CD1c-positive myeloid dendritic cell (primary cell): ENCODE results near the gene PGLYRP4.
A peak's percentile ranks its signal among the peaks of the same experiment; 100 is the strongest.

ENCODE experiments used
- DNase-seq: peaks from one replicate; pipeline ENCODE4 v3.0.0-alpha.2; 2016; ENCODE audit errors: extremely low spot score

The PGLYRP4 gene, protein sequence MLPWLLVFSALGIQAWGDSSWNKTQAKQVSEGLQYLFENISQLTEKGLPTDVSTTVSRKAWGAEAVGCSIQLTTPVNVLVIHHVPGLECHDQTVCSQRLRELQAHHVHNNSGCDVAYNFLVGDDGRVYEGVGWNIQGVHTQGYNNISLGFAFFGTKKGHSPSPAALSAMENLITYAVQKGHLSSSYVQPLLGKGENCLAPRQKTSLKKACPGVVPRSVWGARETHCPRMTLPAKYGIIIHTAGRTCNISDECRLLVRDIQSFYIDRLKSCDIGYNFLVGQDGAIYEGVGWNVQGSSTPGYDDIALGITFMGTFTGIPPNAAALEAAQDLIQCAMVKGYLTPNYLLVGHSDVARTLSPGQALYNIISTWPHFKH

DNA sequence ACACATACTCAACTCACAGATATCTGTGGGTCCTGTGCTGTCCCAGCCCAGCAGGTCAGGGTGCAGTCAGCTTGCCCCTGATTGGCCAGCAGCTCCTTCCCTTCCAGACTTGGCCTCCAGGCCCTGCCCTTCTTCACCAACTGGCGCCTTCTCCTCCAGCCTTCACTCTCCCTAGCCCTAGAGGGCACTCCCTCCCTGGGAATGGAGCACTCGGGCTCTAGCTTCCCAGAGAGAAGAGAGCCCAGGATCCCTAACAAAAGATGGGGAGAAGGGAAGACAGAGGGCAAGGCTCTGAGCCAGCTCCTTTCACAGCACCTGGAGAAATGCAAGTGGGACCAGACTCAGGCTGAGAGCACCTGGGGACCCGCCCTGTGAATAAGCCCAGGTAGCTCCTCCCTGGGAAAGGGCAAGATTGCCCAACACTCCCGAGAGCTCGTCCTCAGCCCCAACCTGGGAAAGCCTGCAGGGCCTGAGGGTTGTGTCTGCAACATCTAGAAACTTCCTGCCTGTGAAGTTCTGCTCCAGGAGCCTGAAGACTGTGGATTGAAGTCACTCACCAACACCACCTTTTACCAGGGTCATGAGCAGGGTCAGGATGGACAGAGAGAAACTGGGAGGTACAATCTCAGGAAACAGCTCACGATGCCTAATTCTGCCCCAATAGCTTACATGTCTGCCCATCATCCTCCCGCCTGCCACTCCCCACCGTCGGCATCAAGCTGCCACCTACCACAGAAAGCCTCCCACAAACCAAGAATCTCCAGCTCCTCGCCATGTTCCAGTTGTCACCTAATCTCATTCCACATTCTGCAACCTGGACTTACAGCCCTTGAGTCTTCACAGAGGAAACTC is at the start of gene PGLYRP4:
Gene PGLYRP4, minus strand, starts transcription at position 331 of the 852 bp plus-strand sequence. CDS start 909 bp downstream, outside the sequence.
- DNase-seq = no peak

DNA sequence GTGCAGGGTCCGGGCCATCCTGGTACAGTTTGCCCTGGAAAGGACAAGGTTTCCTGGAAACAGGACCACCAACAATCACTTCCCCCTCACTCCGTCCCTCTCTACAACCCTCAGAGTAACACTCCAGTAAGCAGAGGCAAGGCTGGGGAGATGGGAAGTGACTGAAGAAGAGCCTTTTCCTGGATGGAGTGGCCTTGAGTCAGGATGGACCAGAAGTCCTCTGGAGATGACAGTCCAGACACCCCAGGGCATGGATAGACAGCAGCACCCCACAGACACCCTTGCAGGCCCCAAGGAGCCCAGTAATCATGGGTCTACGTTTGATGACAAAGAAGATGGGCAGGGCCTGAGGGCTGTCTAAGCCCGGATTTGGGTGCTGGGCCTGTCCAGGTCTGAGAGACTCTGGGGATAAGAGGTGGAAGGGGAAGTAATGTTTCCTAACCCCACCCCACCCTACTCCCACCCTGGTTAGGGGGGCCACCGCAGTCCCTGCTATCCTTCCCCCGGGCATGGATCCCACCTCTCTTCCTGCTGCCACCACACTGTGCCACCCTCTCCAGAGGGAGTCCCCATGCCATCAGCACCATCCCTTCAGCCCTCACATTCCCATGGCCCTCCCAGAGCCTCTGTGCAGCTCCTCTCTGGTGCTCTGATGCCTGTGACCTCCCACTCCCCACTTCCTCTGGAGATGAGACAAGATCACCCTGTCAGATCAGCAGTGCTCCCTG is 49.4 kb upstream of the PGLYRP4 start:
- no peak for DNase-seq

DNA sequence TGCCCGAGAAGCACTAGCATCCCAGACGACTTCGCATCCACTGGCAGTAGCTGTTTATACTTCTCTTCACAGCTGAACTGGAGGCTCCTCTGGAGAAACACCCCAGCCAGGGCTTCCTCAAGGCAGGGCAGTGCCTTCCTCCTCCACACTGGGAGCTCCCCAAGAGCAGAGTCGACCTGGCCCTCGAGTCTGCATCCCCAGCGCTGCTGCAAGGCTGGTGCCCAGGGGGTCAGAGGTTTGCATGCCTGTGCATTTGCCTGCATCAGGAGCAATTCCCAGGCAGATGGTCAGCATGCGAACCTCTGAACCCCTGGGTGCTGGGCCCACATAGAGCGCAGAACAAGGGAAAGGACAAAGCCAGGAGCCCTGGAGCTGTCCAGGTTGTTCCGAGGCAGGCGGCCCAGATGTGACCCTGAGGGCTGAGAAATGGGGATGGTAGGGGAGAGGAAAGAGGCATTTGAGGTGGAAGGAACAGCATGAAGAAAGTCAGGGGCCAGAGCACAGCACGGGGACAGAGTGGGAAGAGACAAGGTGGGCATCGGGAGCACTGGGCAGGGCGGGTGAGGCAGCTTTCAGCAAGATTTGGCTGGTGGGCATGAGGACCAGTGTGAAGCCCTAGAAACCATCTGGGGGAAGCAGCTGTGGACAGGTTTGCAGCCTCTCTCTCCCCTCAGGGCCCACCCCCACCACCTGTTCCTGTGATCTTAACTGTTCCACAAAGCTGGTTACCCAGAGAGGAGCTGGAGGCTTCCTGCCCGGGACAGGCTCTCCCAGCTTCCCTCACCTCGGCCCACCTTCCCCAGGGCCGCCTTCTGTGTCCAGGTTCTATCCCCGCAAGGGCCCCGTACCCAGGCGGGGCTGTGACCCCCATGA is 48.6 kb upstream of the PGLYRP4 start:
- no peak for DNase-seq

DNA sequence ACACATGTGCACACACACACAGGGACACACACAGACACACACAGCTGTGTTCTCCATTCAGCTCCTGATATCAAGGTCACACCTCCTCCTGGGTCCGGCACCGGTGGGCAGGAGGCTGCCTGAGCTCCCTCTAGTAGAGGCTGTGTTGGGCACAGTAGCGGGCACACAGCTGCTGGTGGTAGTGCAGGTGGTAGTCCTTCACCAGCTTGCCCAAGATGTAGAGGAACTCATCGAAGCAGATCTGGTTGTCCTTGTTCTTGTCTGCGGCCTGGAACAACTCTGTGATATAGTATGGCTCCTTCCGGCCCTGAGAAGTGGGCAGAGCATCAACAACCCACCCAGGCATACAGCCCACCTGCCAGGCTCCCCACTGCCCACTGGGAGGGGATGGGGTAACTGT is 47.8 kb upstream of the PGLYRP4 start:
- DNase-seq = no peak

DNA sequence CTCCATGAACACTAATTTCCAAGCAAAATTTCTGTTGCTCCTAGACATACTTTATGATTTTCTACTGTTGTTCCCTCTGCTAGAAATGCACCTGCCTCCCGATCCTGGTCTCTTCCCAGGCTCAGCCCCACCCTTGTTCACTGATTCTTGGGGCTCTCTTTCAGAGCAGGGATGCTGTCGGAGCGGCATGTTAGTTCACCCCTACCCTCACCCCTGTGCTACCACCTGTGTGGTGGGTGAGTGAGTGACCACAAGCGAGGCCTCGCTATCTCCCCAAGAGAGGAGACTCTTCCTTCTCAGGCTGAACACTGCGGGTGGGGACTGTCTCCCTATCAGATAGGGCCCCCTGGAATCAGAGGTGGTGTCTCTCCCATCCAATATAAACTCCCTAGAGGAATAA is 47.1 kb upstream of the PGLYRP4 start:
- no peak for DNase-seq

DNA sequence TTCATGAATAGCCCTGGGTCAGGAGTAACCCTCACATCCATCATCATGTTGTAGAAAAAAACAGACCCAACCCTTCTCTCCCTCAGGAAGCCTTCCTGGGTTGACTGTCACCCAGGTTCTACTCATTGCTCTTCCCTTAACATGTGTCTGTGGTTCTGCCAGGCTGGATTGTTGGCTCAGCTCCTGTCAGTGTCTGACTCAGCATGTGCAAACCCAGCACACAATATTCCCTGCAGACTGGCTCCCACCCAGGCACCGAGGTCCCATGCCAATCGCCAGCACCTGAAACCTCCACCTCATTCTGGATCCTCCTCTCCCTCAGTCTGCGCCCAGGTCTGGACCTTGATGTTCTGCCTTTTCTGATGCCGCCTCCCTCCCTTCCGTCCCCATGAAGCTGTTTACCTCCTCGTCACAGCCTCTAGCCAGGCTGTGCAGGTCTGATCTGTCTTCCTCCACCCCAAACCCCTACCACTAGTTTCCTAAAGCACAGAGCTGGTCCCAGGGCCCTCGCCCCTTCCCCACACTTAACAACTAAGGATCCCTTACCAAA is 46.6 kb upstream of the PGLYRP4 start:
- no peak for DNase-seq

DNA sequence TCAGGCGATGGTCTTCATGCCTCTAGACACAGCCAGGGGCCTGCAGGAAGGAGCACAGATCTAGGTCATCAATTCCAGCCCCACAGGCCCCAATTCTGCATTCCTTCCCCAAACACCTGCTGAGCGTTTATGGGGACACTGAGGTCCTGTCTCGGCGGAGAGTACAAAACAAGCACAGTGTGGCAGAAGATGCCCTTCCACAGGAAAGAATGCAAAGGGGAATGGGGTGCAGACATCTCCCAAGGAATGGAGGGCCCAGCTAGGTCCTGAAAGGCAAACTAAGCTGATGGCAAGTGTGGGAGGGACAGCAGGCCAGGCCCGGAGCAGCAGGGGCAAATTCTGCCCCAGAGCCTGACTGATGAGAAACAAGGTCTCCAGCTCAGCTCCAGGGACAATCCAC is 45.8 kb upstream of the PGLYRP4 start:
- no peak for DNase-seq

DNA sequence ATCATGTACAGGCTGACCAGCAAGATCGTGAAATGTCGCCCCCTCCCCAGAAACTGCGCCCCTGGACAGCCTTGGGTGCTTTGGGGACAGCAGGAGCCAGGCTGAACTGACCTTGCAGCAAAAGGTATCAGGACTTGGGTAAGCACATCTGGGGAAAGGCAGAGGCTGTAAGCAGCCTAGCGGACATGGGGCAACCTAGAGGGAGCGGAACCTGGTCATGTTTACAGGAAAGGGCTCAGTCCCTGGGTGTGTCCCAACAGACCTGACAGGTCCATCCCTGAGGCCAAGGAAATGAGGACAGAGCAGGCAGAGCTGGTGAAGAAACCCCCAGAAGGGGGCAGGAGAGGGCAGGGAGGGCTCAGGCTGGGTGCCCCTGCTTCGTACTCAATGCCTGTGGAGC is 45.3 kb upstream of the PGLYRP4 start:
- no peak for DNase-seq

DNA sequence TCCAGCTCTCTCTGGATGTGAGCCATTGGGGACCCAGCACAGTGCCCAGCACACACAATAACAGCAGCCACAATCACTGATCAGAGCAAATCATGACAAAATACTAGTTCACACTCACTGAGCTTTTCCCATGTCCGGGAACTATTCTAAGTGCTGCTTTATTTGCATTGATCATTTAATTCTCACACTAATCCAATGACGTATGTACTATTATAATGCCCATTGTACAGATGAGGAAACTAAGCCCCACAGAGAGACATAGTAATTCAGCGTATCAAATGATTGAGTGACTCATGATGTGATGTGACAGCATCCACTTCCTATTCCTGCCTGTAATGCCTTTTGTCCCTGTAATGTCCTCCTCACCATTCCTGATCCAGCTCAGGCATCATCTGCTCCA is 44.2 kb upstream of the PGLYRP4 start:
- no peak for DNase-seq

DNA sequence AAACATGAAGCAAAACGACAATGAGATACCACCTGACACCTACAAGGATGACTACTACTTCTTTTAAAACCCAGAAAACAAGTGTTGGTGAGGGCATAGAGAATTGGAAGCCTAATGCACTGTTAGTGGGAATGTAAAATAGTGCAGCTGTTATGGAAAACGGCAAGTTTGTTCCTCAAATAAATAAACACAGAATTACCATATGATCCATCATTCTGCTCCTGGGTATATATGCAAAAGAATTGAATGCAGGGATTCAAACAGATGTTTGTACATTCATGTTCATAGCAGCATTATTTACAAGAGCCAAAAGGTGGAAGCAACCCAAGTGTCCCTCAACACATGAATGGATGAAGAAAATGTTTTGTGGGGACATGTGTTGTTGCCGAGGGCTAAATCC is 43.6 kb upstream of the PGLYRP4 start:
- no peak for DNase-seq

DNA sequence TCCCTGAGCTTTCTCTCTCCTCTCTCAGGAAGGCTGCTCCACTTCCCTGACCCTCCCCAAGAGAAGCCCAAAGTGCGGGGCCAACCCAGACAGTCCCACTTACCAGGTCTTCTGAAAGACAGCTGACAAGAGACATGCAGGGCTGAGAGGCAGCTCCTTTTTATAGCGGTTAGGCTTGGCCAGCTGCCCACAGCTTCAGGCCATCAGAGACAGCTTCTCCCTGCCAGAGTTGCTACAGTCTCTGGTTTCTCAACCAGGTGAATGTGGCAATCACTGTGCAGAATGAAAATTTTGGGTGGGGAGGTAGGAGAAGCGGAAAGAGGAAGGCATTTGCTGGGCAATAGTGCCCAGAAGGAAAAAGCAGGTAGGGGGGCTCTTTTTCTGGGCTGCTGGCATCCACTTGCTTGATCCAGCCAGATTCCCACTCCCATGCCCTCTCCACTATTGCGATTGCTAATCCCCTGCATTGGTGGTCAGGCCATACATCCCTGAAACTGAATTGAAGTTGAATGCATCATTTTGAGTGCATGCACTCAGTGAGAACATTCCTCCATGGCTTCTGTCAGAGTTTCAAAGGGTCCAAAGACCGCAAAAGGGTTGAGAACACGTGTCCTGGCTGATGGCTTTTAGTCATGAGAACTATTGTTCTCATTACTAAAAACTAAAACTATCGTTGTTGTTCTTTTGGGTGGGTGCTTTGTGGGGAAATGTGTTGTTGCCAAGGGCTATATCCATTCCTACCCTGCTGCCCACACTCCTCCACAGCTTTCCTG is 42.5 kb upstream of the PGLYRP4 start, which contains the start of gene S100A8:
Gene S100A8, minus strand, starts transcription at position 136 of the 773 bp plus-strand sequence. CDS start 538 bp downstream, outside the sequence.
- DNase-seq = peak; percentile 58

DNA sequence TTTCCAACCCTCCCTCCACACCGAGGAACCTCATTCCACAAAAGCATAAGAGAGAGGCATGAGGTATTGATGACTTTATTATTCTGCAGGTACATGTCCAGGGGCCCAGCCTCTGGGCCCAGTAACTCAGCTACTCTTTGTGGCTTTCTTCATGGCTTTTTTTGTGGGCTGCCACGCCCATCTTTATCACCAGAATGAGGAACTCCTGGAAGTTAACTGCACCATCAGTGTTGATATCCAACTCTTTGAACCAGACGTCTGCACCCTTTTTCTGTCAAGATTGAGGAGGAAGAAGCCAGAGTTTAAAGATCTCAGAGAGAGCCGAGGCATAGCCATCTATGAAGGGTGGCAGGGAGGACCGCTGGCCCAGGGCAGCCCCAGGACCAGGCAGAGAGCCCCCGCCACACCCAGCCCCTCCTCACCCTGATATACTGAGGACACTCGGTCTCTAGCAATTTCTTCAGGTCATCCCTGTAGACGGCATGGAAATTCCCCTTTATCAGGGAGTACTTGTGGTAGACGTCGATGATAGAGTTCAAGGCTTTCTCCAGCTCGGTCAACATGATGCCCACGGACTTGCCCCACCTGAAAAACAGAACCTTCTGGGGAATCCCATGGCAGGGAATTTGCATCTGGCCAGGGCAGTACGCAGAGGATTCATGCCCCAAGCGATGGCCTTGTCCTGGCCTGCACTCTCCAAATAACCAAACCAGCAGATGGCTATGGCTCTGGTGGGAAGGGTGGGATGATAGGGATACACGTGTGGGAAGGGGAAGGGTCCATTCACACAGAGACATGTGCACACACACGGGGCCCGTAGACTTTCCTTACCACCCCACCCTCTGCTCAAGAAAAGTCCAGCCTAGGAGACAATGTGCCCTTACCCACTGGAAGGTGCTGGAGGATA is 41.6 kb upstream of the PGLYRP4 start:
- DNase-seq = peak; percentile 53

DNA sequence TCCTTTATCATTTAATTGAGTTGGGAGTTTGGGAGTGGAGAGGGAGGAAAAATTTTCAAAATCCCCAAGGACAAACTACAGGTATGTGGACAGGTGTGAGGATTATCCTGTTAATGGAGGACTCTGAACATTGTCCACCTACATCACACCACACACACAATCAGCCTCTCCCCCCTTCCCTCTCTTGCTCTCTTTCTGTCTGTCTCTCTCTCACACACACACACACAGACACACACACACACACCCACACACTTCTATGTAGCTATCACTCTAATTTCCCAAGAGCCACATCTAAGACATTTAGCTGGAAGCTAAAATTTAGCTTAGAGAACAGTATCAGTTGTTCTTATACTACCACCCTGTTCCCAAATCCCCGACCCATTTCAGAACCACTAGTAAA is 40.8 kb upstream of the PGLYRP4 start:
- DNase-seq = no peak

DNA sequence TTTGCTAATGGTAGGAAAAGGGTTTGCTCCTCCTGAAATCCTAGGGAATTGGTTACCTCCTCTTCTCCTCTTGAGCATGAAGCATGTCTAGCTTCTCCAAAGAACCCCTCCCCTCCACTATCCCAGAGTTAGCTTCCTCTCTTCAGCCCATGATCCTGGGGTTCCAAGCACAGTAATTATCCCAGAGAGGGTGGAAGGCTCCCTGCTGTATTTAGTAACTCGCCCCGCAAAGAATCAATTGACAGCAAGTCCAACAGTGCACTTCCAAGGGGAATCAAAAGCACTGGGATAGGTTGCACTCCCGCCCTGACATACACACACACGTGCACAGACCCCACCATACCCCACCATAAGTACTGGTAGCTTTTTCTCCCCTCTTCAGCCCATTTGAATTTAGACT is 39.1 kb upstream of the PGLYRP4 start:
- DNase-seq = no peak

DNA sequence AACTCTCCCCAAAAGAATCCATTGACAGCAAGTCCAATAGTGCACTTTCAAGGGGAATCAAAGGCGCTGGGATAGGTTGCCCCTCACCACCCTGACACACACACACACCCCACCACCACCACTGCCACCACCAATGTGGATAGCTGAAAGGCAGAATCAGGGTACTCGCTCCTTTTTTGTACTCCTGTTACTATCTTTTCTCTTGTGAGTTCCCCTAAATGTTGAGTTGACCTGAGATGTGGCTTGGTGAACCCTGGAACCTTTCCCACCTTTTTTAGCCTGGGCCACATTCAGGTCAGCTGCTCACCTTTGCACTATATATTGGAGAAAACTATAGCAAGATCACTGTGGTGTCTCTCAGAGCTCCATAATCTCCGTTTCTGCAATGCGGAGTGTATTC is 38.4 kb upstream of the PGLYRP4 start:
- no peak for DNase-seq

DNA sequence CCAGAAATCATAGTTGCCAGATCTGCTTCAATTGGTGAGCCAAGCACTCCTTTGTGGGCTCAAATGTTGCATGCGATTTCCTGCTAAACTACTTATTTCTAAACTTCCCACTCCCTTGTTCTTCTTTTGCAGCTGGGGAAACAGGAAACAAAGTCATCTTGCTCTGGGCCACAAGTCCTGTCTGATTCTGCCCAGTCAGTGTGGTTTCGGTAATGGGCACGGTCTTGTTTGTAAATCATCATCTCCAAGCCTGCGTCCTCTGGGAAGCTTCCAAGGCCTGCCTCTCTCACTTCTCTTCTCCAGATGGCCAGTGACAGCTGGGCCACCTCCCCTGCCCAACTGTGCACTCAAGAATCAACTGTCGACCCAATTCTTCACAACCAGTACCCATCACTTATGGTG is 37.9 kb upstream of the PGLYRP4 start:
- peak; percentile 81 for DNase-seq

DNA sequence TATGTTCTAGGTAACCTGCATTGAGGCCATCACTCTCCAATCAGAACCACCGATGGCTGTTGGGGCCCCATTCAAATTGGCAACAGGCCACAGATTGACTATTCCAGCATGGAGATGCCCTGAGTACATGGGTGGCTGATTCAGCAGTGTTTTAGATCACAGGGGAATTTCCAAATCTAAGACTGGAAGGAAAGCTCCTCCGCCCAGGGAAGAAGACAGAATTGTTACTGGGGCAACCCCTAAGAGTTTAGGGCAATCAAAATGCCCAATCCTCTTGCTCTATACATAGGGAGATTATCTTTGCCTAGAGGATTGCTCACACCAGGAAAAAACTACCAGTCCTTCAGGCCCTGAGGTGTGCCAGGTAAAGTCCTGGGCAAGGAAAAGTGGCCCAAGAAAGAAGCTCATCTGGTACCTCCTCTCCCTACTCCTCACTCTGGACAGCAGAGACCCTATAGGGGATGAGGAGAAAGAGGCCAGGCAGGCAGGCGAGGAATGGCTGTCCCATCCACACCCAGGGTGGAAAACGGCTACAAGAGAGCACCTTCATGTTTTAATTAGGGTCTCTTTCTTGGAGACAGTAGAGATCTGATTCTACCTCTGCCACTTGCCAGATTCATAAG is 36.4 kb upstream of the PGLYRP4 start:
- DNase-seq = no peak

DNA sequence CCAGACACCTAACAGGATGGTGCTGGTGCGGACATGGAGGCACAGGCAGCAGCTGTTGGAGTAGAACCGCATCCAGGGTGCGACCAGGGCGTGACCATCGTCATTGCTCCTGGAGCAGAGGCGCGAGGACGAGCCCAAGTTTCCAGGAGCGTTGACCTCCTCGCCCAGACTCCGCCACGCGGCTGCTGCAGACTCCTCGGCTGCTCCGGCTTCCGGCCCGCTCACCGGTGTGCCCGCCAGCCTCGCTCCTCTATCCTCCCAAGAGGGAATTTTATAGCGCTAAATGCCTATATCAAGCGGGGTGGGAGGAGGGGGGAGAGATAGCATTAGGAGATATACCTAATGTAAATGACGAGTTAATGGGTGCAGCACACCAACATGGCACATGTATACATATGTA is 32.1 kb upstream of the PGLYRP4 start:
- no peak for DNase-seq

DNA sequence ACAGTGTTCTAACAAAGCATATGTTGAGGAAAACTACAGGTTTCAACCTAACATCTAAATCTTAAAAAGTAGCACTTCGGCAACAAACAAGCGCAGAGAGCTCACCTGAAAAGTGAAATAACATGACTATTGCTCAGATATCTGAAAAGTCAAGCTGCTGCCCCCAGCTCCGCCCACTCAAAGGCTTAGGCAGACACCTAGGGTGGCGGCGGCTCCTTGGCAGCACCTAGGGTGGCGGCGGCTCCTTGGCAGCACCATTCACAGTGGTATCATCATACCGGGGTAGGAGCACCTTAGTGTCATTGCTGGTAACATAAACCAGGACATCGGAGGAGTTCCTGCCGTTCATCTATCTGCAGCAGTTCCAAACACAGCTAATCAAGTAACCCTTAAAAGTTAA is 30.9 kb upstream of the PGLYRP4 start:
- no peak for DNase-seq
